Pancreas (tissue), 10 donors: ENCODE data around the gene WFIKKN1. TPM values are rescaled to one million over a fixed set of nuclear protein-coding genes. Genes with fewer than 3 reads are reported as not detected.

Experiments
- ATAC-seq, 4 donors: fragments of 200-7000 bp; cut with Tn5 transposase; one replicate each; pipeline versions ENCODE4 v1.8.0 to v1.9.1; 2020; ENCODE audit warnings: mild to moderate bottlenecking in 4 of 4, moderate library complexity in 4 of 4
- DNase-seq, 6 donors: peaks; one replicate each; pipeline ENCODE4 v3.0.0-alpha.2; 2020
- FAIRE-seq: peaks from 2 replicates; lab custom pipeline; 2012; peaks lifted over from hg19 to GRCh38; lab: Jason Lieb, UNC
- H3K27ac ChIP-seq, 4 donors: fragments of 200-600 bp; sonication (generic); 1 replicate in 3 of 4; 2 replicates in 1 of 4; pipeline versions ENCODE4 v1.5.0 to v1.8.0; 2020
- H3K27me3 ChIP-seq, 4 donors: fragments of 200-600 bp; one replicate each; pipeline ENCODE4 v1.8.0; 2021
- H3K36me3 ChIP-seq, 3 donors: fragments of 200-600 bp; sonication (generic) in 1 of 3; one replicate each; pipeline versions ENCODE4 v1.5.0 to v1.8.0; 2020 to 2021
- H3K4me1 ChIP-seq, 3 donors: fragments of 200-600 bp; one replicate each; pipeline ENCODE4 v1.8.0; 2021
- H3K4me3 ChIP-seq, 4 donors: fragments of 200-600 bp; sonication (generic) in 2 of 4; one replicate each; pipeline versions ENCODE4 v1.5.0 to v1.8.0; 2020 to 2021
- H3K9me3 ChIP-seq, 4 donors: fragments of 200-600 bp; one replicate each; pipeline ENCODE4 v1.8.0; 2021
- WGBS, 2 donors: extraction: QIAGEN DNeasy Blood & Tissue Kit; methylation state at CpG; one replicate each; pipeline ENCODE4 v1.1.7; 2013; 5-methylcytosine and 5-hydroxymethylcytosine counted together
- intact Hi-C, 3 donors: fragments of 100-400 bp; cut with DNase I; formaldehyde crosslinking; loops; one replicate each; pipeline versions ENCODE4 v1.11.1 to v1.14.2; 2022
- polyA plus RNA-seq, 2 donors: library from polyadenylated mRNA; stranded (reverse); fragments of 200-250 nt; gene quantifications; one replicate each; pipeline ENCODE4 v1.2.3, GENCODE V29; 2013
- total RNA-seq, 6 donors: library from RNA; stranded (reverse); fragmentation: NEBNext Ultra II Directional in 4 of 6; extraction: Animal tissue kit (Norgen Biotek cat#: 25700) in 4 of 6; gene quantifications; one replicate each; pipeline versions ENCODE4 v1.2.1 to v1.2.4, GENCODE V29; 2021 to 2023
- TF ChIP-seq, protein P1 (sequence below), 4 donors: fragments of 200-600 bp; sonication (generic) in 3 of 4; IDR thresholded peaks; one replicate each; pipeline versions ENCODE4 v1.5.0 to v1.8.0; 2021; ENCODE audit warnings: antibody characterized with exemption in 4 of 4
- donor health status: healthy with polysubstance abuse.
- donor health status: DM: no; HTN: no; CAD: no; lungs with moderate emphysema.
- donor health status: DM: no; HTN: no; CAD: no.
- donor health status: control.
- donor health status: control.
- donor health status: Bipolar disorder and iron deficiency.
- donor health status: DM: yes; HTN: yes; CAD: no.
- donor health status: DM: no; HTN: no; CAD: no.
- donor health status: DM: no; HTN: no; CAD: no.
- donor health status: DM: yes; HTN: yes; CAD: no.

Gene WFIKKN1
- total and polyA plus RNA-seq, 8 donors, result 0.75 to 13.8 (median 1.7) TPM

DNA sequence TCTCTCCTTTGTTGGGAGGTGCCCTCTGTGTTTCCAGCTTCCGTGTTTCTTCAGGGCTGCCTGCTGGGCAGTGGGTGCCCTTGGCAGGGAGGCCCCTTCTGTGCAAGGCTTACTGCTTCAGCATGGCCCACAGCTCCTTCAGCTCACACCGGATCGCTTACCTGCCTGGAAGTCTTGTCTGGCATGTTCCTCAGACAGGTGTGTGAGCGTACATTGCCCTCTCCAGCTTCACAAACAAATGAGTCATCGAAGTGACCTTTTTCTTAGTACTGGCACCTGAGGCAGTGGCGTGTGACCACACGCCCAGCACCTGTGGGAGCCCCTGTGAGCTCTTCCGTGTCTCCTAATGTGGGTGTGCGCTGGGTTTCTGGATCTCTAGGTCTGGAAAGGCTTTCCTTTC is 37.4 kb upstream of the WFIKKN1 start:
- no peaks in the 10 kb centered on the region for H3K27me3 ChIP-seq
- DNase-seq, result peak; percentile 71 to 93 (median 87)
- 15 to 25% methylated on average over 9 of the region's 9 CpGs for WGBS, 2 donors
- no peaks in the 10 kb centered on the region for H3K36me3 ChIP-seq
- peak overlapping the region in 2 of 4 donors; percentile 13 to 65 for H3K4me3 ChIP-seq
- TF ChIP-seq, protein P1, sequence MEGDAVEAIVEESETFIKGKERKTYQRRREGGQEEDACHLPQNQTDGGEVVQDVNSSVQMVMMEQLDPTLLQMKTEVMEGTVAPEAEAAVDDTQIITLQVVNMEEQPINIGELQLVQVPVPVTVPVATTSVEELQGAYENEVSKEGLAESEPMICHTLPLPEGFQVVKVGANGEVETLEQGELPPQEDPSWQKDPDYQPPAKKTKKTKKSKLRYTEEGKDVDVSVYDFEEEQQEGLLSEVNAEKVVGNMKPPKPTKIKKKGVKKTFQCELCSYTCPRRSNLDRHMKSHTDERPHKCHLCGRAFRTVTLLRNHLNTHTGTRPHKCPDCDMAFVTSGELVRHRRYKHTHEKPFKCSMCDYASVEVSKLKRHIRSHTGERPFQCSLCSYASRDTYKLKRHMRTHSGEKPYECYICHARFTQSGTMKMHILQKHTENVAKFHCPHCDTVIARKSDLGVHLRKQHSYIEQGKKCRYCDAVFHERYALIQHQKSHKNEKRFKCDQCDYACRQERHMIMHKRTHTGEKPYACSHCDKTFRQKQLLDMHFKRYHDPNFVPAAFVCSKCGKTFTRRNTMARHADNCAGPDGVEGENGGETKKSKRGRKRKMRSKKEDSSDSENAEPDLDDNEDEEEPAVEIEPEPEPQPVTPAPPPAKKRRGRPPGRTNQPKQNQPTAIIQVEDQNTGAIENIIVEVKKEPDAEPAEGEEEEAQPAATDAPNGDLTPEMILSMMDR (IDR thresholded peaks at IDR 0.05), result no peak
- intact Hi-C loops, result no loop called here
- FAIRE-seq, result no peak
- H3K9me3 ChIP-seq, result no peaks in the 10 kb centered on the region
- peaks cover 50 to 53% (median 52%) of the 10 kb centered on the region in 3 donors for H3K4me1 ChIP-seq
- H3K27ac ChIP-seq, result peak overlapping the region; percentile 86 to 98 (median 97)
- ATAC-seq, result peak; percentile 44 to 52 (median 50)

DNA sequence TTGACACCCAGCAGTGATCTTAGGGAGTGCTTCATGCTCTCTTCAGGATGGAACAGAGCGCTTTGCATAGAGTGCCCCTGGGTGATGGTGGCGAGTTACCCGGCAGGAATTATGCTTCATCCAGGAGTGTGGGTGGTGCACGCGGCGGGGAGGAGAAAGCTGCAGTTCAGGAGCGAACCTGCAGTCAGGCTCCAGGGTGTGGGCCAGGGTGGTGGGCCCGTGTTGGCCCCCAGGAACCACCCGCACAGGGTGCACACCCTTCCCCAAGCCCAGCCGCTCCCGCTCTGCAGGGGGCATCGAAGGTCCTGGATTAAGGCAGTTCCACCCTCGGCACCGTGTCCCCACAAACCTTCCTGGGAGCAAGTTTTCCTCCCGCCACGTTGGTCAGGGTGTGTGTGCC is 37.0 kb upstream of the WFIKKN1 start:
- H3K4me1 ChIP-seq, result peaks cover 50 to 53% (median 52%) of the 10 kb centered on the region in 3 donors
- 47 to 55% methylated on average over 14 to 16 of the region's 16 CpGs for WGBS, 2 donors
- intact Hi-C loops, result no loop called here
- TF ChIP-seq, protein P1 (IDR thresholded peaks at IDR 0.05), result no peak
- ATAC-seq (no peak), FAIRE-seq (no peak), DNase-seq (peak in 2 of 6 donors; percentile 58 to 63)
- no peaks in the 10 kb centered on the region for H3K27me3 ChIP-seq
- no peaks in the 10 kb centered on the region for H3K36me3 ChIP-seq
- peak overlapping the region in 2 of 4 donors; percentile 13 to 22 for H3K4me3 ChIP-seq
- H3K9me3 ChIP-seq, result no peaks in the 10 kb centered on the region
- peak overlapping the region; percentile 86 to 98 (median 97) for H3K27ac ChIP-seq

DNA sequence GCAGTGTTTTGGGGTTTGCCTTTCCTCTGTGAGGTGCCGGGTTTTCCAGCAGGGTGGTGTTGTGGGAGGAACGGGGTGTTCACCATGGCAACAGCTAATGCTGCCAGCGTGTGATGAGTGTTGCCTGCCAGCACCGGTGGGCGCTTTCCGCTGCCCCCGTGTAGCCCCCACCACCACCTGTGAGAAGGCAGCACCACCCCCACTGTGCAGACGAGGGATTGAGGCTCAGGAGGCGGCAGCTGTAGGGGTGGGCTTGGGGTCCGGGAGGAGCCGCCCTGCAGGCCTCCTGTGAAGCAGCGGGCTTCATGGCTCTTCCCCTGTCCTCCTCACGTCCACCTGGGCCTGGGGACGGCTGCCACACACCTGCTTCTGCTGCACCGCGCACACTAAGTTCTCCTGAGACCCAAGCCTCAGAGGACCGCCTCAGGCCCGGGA is 35.7 kb upstream of the WFIKKN1 start:
- peaks cover 0 to 2% (median 0%) of the 10 kb centered on the region in 3 donors for H3K36me3 ChIP-seq
- ATAC-seq, result no peak
- no peak for FAIRE-seq
- DNase-seq, result peak in 5 of 6 donors; percentile 29 to 72 (median 31)
- TF ChIP-seq, protein P1 (IDR thresholded peaks at IDR 0.05), result no peak
- WGBS, 2 donors, result 77 to 81% methylated on average over 18 of the region's 18 CpGs
- peaks cover 50 to 53% (median 52%) of the 10 kb centered on the region in 3 donors for H3K4me1 ChIP-seq
- no peaks in the 10 kb centered on the region for H3K27me3 ChIP-seq
- H3K4me3 ChIP-seq, result no peak overlapping the region
- H3K27ac ChIP-seq, result peak overlapping the region in 3 of 4 donors; percentile 15 to 98 (median 31)
- intact Hi-C loops, result no loop called here
- H3K9me3 ChIP-seq, result no peaks in the 10 kb centered on the region

DNA sequence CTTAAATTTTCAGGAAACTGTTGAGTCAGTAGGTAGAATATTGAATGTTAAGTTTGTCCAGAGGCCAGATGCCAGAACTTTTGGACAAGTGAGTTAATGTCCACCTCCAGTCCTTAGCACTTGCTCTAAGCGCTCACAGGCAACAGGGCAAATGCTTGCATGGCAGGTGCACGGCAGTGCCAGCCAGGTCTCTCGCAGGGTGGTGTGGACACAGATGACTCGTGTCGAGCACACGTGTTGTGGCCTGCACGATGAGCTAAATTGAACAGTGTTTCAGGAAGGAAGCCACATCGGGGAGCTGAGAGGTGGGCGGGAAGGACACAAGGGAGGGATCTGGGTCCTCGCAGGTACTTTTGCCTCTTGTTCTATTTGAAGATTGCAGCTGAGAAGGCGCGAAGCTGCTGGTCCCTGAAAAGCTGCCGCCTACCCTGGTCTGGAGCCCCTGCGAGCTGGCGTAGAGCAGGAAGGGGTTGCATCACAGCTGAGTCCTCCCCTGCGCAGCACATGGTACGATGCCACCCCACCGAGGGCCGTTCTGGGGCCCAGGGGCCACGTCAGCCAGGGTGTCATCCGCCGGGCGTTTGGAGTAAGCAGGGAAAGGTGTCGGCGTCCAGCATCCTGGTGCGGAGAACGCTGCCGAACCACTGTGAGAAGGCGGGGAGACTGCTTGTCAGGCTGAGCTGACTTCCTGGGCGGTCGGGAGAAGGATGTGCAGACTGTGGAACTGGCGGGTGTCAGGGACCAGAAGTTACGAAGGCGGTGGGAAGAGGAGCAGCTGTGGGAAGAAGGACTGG is 34.6 kb upstream of the WFIKKN1 start:
- intact Hi-C loops, result no loop called here
- ATAC-seq (peak; percentile 13 to 40 (median 24)), DNase-seq (peak; percentile 65 to 82 (median 74)), FAIRE-seq (no peak)
- TF ChIP-seq, protein P1 (IDR thresholded peaks at IDR 0.05), result no peak
- Histone ChIP-seq H3K27ac (peak overlapping the region in 2 of 4 donors; percentile 44 to 98), H3K4me1 (peaks cover 50 to 53% (median 52%) of the 10 kb centered on the region in 3 donors), H3K27me3 (no peaks in the 10 kb centered on the region), H3K4me3 (no peak overlapping the region), H3K36me3 (peaks cover 0 to 6% (median 0%) of the 10 kb centered on the region in 3 donors), H3K9me3 (no peaks in the 10 kb centered on the region)
- WGBS, 2 donors, result 61 to 63% methylated on average over 34 of the region's 34 CpGs
